IMR-90 (cell line): ENCODE data around the gene ACADM. TPM values are rescaled to one million over a fixed set of nuclear protein-coding genes. Genes with fewer than 3 reads are reported as not detected.

Source experiments
- ATAC-seq: fragments of 200-7000 bp; cut with Tn5 transposase; 2 replicates; pipeline ENCODE4 v1.9.1; 2020; ENCODE audit warnings: low read depth, mild to moderate bottlenecking, moderate library complexity
- BruUV-seq: library from RNA; stranded (reverse); fragments of 400-500 nt; replicated peaks from 2 replicates; lab custom pipeline; 2021; lab: Mats Ljungman, UMichigan
- CTCF ChIA-PET: fragments of 300-600 bp; formaldehyde crosslinking; extraction: SDS; loops from one replicate; lab custom pipeline; 2021; ENCODE audit warnings: antibody characterized with exemption; lab: Yijun Ruan, JAX
- POLR2A ChIA-PET: fragments of 300-600 bp; sonication (Branson Sonifier 250); formaldehyde crosslinking; loops from one replicate; lab custom pipeline; 2022; ENCODE audit warnings: antibody characterized with exemption; ENCODE audit not compliant: unreplicated experiment; lab: Charles Lee
- DNase-seq: peaks from one replicate; pipeline ENCODE4 v3.0.0; 2013
- H2AFZ ChIP-seq: replicated peaks from 2 replicates; pipeline ENCODE3; 2013; ENCODE audit warnings: low read length, mild to moderate bottlenecking; ENCODE audit not compliant: poor library complexity
- H2AK5ac ChIP-seq: 2 replicates; pipeline ENCODE4 v1.6.1; 2013; ENCODE audit warnings: low read depth, low read length, inconsistent platforms
- H2AK9ac ChIP-seq: replicated peaks from 2 replicates; pipeline ENCODE3; 2013; ENCODE audit warnings: mild to moderate bottlenecking, low read depth, low read length, moderate library complexity; ENCODE audit not compliant: poor library complexity
- H2BK120ac ChIP-seq: 2 replicates; pipeline ENCODE4 v1.6.1; 2013; ENCODE audit warnings: low read depth, low read length, inconsistent platforms
- H2BK15ac ChIP-seq: 3 replicates; pipeline ENCODE4 v1.6.1; 2013; ENCODE audit warnings: low read depth, low read length, inconsistent platforms
- H2BK20ac ChIP-seq: 2 replicates; pipeline ENCODE4 v1.6.1; 2013; ENCODE audit warnings: low read depth, mild to moderate bottlenecking, inconsistent platforms, low read length, moderate library complexity
- H2BK5ac ChIP-seq: 2 replicates; pipeline ENCODE4 v1.6.1; 2013; ENCODE audit warnings: mild to moderate bottlenecking, low read depth, low read length, inconsistent platforms; ENCODE audit not compliant: poor library complexity, severe bottlenecking
- H3K14ac ChIP-seq: replicated peaks from 2 replicates; pipeline ENCODE4 v1.6.1; 2013; ENCODE audit warnings: low read depth, low read length, inconsistent platforms
- H3K18ac ChIP-seq: 2 replicates; pipeline ENCODE4 v1.6.1; 2013; ENCODE audit warnings: low read depth, low read length, control low read depth
- H3K23ac ChIP-seq: 2 replicates; pipeline ENCODE4 v1.6.1; 2013; ENCODE audit warnings: low read depth, low read length, inconsistent platforms
- H3K27ac ChIP-seq: 2 replicates; pipeline ENCODE4 v1.5.1; 2013; ENCODE audit warnings: mild to moderate bottlenecking, control low read depth, low read length; ENCODE audit not compliant: insufficient read depth
- H3K27me3 ChIP-seq: 2 replicates; pipeline ENCODE4 v1.6.1; 2013; ENCODE audit warnings: low read length; ENCODE audit not compliant: control insufficient read depth, insufficient read depth
- H3K36me3 ChIP-seq: 2 replicates; pipeline ENCODE4 v1.6.1; 2013; ENCODE audit warnings: low read length, mixed read lengths; ENCODE audit not compliant: control insufficient read depth, insufficient read depth
- H3K4ac ChIP-seq: 2 replicates; pipeline ENCODE4 v1.6.1; 2013; ENCODE audit warnings: low read depth, low read length, inconsistent platforms
- H3K4me1 ChIP-seq: 2 replicates; pipeline ENCODE4 v1.6.1; 2013; ENCODE audit warnings: low read length, mixed read lengths; ENCODE audit not compliant: control insufficient read depth, insufficient read depth
- H3K4me2 ChIP-seq: 2 replicates; pipeline ENCODE4 v1.6.1; 2013; ENCODE audit warnings: low read depth, mild to moderate bottlenecking, control low read depth, low read length, moderate library complexity
- H3K4me3 ChIP-seq: 2 replicates; pipeline ENCODE4 v1.5.1; 2013; ENCODE audit warnings: low read depth, mild to moderate bottlenecking, control low read depth, low read length, moderate library complexity; ENCODE audit not compliant: insufficient read depth
- H3K56ac ChIP-seq: 2 replicates; pipeline ENCODE4 v1.6.1; 2013; ENCODE audit warnings: low read length, inconsistent platforms; ENCODE audit not compliant: insufficient read depth; ENCODE audit errors: extremely low read depth
- H3K79me1 ChIP-seq, 2 experiments: 2 replicates each; pipeline ENCODE4 v1.6.1; 2013; ENCODE audit warnings: low read length in 2 of 2, inconsistent platforms in 1 of 2, low read depth in 1 of 2
- H3K9ac ChIP-seq: 2 replicates; pipeline ENCODE4 v1.6.1; 2013; ENCODE audit warnings: low read depth, low read length, control low read depth
- H3K9me1 ChIP-seq: 2 replicates; pipeline ENCODE4 v1.6.1; 2013; ENCODE audit warnings: low read length, inconsistent platforms; ENCODE audit not compliant: insufficient read depth
- H3K9me3 ChIP-seq: 2 replicates; pipeline ENCODE4 v1.6.1; 2013; ENCODE audit warnings: low read length; ENCODE audit not compliant: control insufficient read depth, insufficient read depth
- H4K20me1 ChIP-seq: 2 replicates; pipeline ENCODE4 v1.6.1; 2013; ENCODE audit warnings: low read length, inconsistent platforms; ENCODE audit not compliant: insufficient read depth
- H4K5ac ChIP-seq: 2 replicates; pipeline ENCODE4 v1.6.1; 2013; ENCODE audit warnings: mild to moderate bottlenecking, low read depth, low read length, control low read depth
- H4K8ac ChIP-seq, 2 experiments: 2 replicates each; pipeline ENCODE4 v1.6.1; 2013; ENCODE audit warnings: low read depth in 2 of 2, low read length in 2 of 2, control low read depth in 1 of 2, inconsistent platforms in 1 of 2
- H4K91ac ChIP-seq: 2 replicates; pipeline ENCODE4 v1.6.1; 2013; ENCODE audit warnings: low read depth, low read length, inconsistent platforms; ENCODE audit not compliant: insufficient read depth
- BHLHE40 ChIP-seq: fragments of 150-350 bp; IDR thresholded peaks from 2 replicates; pipeline ENCODE4 v1.6.1; 2016; ENCODE audit warnings: mild to moderate bottlenecking, low read depth, low read length
- CEBPB ChIP-seq: IDR thresholded peaks from 2 replicates; pipeline ENCODE4 v1.6.1; 2012; ENCODE audit warnings: low read depth, low read length, improper control_type of control experiment
- CHD1 ChIP-seq: IDR thresholded peaks from 2 replicates; pipeline ENCODE4 v1.6.1; 2012; ENCODE audit warnings: low read depth, low read length, improper control_type of control experiment
- CTCF ChIP-seq: conservative IDR thresholded peaks from 2 replicates; pipeline ENCODE4 v1.5.1; 2012; ENCODE audit warnings: mild to moderate bottlenecking, low read depth, low read length, improper control_type of control experiment
- ELK1 ChIP-seq: fragments of 150-350 bp; IDR thresholded peaks from 2 replicates; pipeline ENCODE4 v1.6.1; 2016; ENCODE audit warnings: low read depth, mild to moderate bottlenecking, low read length, moderate library complexity, borderline replicate concordance
- FOS ChIP-seq: fragments of 150-350 bp; IDR thresholded peaks from 2 replicates; pipeline ENCODE4 v1.6.1; 2016; ENCODE audit warnings: low read depth, low read length
- MAFK ChIP-seq: IDR thresholded peaks from 2 replicates; pipeline ENCODE4 v1.6.1; 2012; ENCODE audit warnings: low read depth, low read length, improper control_type of control experiment
- MAZ ChIP-seq: IDR thresholded peaks from 2 replicates; pipeline ENCODE4 v1.6.1; 2012; ENCODE audit warnings: low read depth, mild to moderate bottlenecking, low read length, improper control_type of control experiment, moderate library complexity, borderline replicate concordance
- MXI1 ChIP-seq: IDR thresholded peaks from 2 replicates; pipeline ENCODE4 v1.6.1; 2012; ENCODE audit warnings: low read depth, mild to moderate bottlenecking, low read length, moderate library complexity, borderline replicate concordance
- NFE2L2 ChIP-seq: fragments of 150-350 bp; IDR thresholded peaks from 2 replicates; pipeline ENCODE4 v1.6.1; 2016; ENCODE audit warnings: low read depth, mild to moderate bottlenecking, low read length
- POLR2A ChIP-seq: IDR thresholded peaks from 2 replicates; pipeline ENCODE4 v1.6.1; 2012; ENCODE audit warnings: mild to moderate bottlenecking, low read depth, low read length
- RAD21 ChIP-seq: IDR thresholded peaks from 2 replicates; pipeline ENCODE4 v1.6.1; 2012; ENCODE audit warnings: low read length, improper control_type of control experiment
- RCOR1 ChIP-seq: IDR thresholded peaks from 2 replicates; pipeline ENCODE4 v1.6.1; 2012; ENCODE audit warnings: mild to moderate bottlenecking, low read length, improper control_type of control experiment; ENCODE audit not compliant: insufficient replicate concordance
- RFX5 ChIP-seq: IDR thresholded peaks from 2 replicates; pipeline ENCODE4 v1.8.0; 2012; ENCODE audit warnings: low read depth, mild to moderate bottlenecking, low read length, moderate library complexity
- SMC3 ChIP-seq: fragments of 150-350 bp; IDR thresholded peaks from 2 replicates; pipeline ENCODE4 v1.6.1; 2016; ENCODE audit warnings: low read depth, mild to moderate bottlenecking, antibody characterized with exemption, low read length, moderate library complexity
- USF2 ChIP-seq: fragments of 150-350 bp; IDR thresholded peaks from 2 replicates; pipeline ENCODE4 v1.6.1; 2017; ENCODE audit warnings: mild to moderate bottlenecking, antibody characterized with exemption, low read length, low read depth
- WGBS, 2 experiments: methylation state at CpG; one replicate each; pipeline versions ENCODE4 v1.1.5 to v1.1.7; 2013; ENCODE audit warnings: missing lambda C conversion rate in 2 of 2; ENCODE audit not compliant: insufficient read length in 1 of 2; ENCODE audit errors: extremely low coverage in 2 of 2; 5-methylcytosine and 5-hydroxymethylcytosine counted together
- dilution Hi-C: fragments of 300-500 bp; cut with HindIII; formaldehyde crosslinking; loops from one replicate; pipeline ENCODE4 v1.14.3; 2018; ENCODE audit warnings: low sequenced_read_pairs; ENCODE audit not compliant: unreplicated experiment
- in situ Hi-C: fragments of 300-500 bp; cut with MboI; formaldehyde crosslinking; loops from 3 replicates; pipeline ENCODE4 v1.14.3; 2019; ENCODE audit warnings: low sequenced_read_pairs, inconsistent platforms, mixed read lengths
- intact Hi-C: fragments of 100-400 bp; cut with micrococcal nuclease; formaldehyde crosslinking; loops from 2 replicates; pipeline ENCODE4 v1.10.0; 2022
- polyA plus RNA-seq, 3 experiments: library from polyadenylated mRNA; depleted of rRNA; stranded (reverse); fragments of >200 nt; gene quantifications; 2 replicates each; pipeline ENCODE4 v1.2.3, GENCODE V29; 2012; ENCODE audit warnings: low replicate concordance in 1 of 3
- total RNA-seq: library from RNA; depleted of rRNA; stranded (reverse); fragments of >200 nt; gene quantifications from 2 replicates; pipeline ENCODE4 v1.2.3, GENCODE V29; 2012

The ACADM gene
- total and polyA plus RNA-seq, 2 of the 4 experiments (the other 2 are of a cell fraction), result 8.6 to 18.5 TPM

- TF ChIP-seq MXI1 (no peak), MAZ (no peak), RCOR1 (no peak), CEBPB (no peak), CHD1 (no peak), SMC3 (no peak), NFE2L2 (no peak), CTCF (no peak), POLR2A (no peak), MAFK (no peak), BHLHE40 (no peak), RAD21 (no peak), ELK1 (no peak), USF2 (no peak), RFX5 (no peak), FOS (no peak)
- ATAC-seq, result no peak
- Histone ChIP-seq H2BK15ac (no peak overlapping the region), H3K4me3 (no peak overlapping the region), H3K36me3 (no peaks in the 10 kb centered on the region), H3K4me1 (no peaks in the 10 kb centered on the region), H2AK5ac (no peak overlapping the region), H4K91ac (no peak overlapping the region), H2BK120ac (no peak overlapping the region), H3K9ac (no peak overlapping the region), H2BK20ac (no peak overlapping the region), H3K23ac (no peak overlapping the region), H3K9me1 (no peaks in the 10 kb centered on the region), H4K5ac (no peak overlapping the region), H3K56ac (no peak overlapping the region), H3K18ac (no peak overlapping the region), H3K27ac (no peak overlapping the region), H3K27me3 (no peaks in the 10 kb centered on the region), H2BK5ac (no peak overlapping the region), H2AFZ (no peak overlapping the region), H3K14ac (no peak overlapping the region), H3K4me2 (no peak overlapping the region), H4K8ac (no peak overlapping the region), H3K79me1 (peaks cover 0 to 10% of the 10 kb centered on the region in 2 experiments; a peak in 3 of 4 replicates), H3K9me3 (no peaks in the 10 kb centered on the region), H2AK9ac (no peak overlapping the region), H3K4ac (no peak overlapping the region), H4K20me1 (no peaks in the 10 kb centered on the region; the same call in 1 of the 2 replicates)
- POLR2A ChIA-PET, result no interaction called here
- CTCF ChIA-PET, result no interaction called here
- no TSS peak for BruUV-seq
- intact Hi-C loops, result no loop called here
- in situ Hi-C loops, result loop anchor here (10.0 kb wide), 1 partner anchor 64 kb away; the partner anchor contains the start of gene RABGGTB
- dilution Hi-C loops, result no loop called here
- DNase-seq, result no peak
- no CpG with 5 or more reads among the region's 1 CpG for WGBS, 2 experiments
These were observed 3.7 kb upstream of the ACADM start for GRCh38 chr1:75720820-75721219.
